Measurements from ENCODE around the gene ALKBH8.

GRCh38 chr11:107477820-107478219, 87.7 kb downstream of the ALKBH8 start:
- no peak for TF ChIP-seq TOX (CRISPR knock-in tag; IDR thresholded peaks at IDR 0.05; ENCODE audit: borderline replicate concordance)
- no peak for TF ChIP-seq ZNF70 (CRISPR knock-in tag; IDR thresholded peaks at IDR 0.05)
- no peak for TF ChIP-seq OSR1 (CRISPR knock-in tag; IDR thresholded peaks at IDR 0.05)
- TF ChIP-seq RARB (CRISPR knock-in tag; IDR thresholded peaks at IDR 0.05): no peak
- TF ChIP-seq ARNTL (CRISPR knock-in tag; IDR thresholded peaks at IDR 0.05; ENCODE audit: borderline replicate concordance, low read depth): no peak
- TF ChIP-seq ISL1 (CRISPR knock-in tag; IDR thresholded peaks at IDR 0.05): no peak
- TF ChIP-seq ZFP3 (CRISPR knock-in tag; IDR thresholded peaks at IDR 0.05): no peak
- TF ChIP-seq CSRNP3 (CRISPR knock-in tag; IDR thresholded peaks at IDR 0.05): no peak
- TF ChIP-seq BACH2 (CRISPR knock-in tag; IDR thresholded peaks at IDR 0.05; ENCODE audit: borderline replicate concordance): no peak
- TF ChIP-seq GLIS3 (CRISPR knock-in tag; IDR thresholded peaks at IDR 0.05): no peak
- no peak for TF ChIP-seq POU6F1 (CRISPR knock-in tag; IDR thresholded peaks at IDR 0.05; ENCODE audit: borderline replicate concordance, low read depth)
- TF ChIP-seq PATZ1 (CRISPR knock-in tag; IDR thresholded peaks at IDR 0.05; ENCODE audit: borderline replicate concordance): no peak
- TF ChIP-seq SNAI2 (CRISPR knock-in tag; IDR thresholded peaks at IDR 0.05): no peak
